Measurements from ENCODE around the gene PROM1. TPM values are rescaled to one million over a fixed set of nuclear protein-coding genes. Genes with fewer than 3 reads are reported as not detected.
A peak's percentile ranks its signal among the peaks of the same experiment; 100 is the strongest.

PROM1 gene
- total RNA-seq, 4 donors from 2014 or later = 3.4 to 9.0 (median 5.0) TPM

- Histone ChIP-seq H3K9me3 (no peaks in the 10 kb centered on the region), H3K27me3 (no peaks in the 10 kb centered on the region), H3K27ac (no peak overlapping the region), H3K36me3 (no peaks in the 10 kb centered on the region), H3K4me3 (no peak overlapping the region), H3K4me1 (no peaks in the 10 kb centered on the region)
- no peak for DNase-seq (ENCODE audit: low spot score in 2 of 2)
- TF ChIP-seq CTCF (IDR thresholded peaks at IDR 0.05) (no peak), POLR2A (IDR thresholded peaks at IDR 0.05) (no peak), POLR2AphosphoS5 (IDR thresholded peaks at IDR 0.05) (no peak), EP300 (IDR thresholded peaks at IDR 0.05) (no peak)
- 54% methylated on average over 4 of the region's 4 CpGs for WGBS
Measured at GRCh38 chr4:16029262-16029661, 54.6 kb downstream of the PROM1 start.

- Histone ChIP-seq H3K4me1 (no peaks in the 10 kb centered on the region), H3K4me3 (no peak overlapping the region), H3K27me3 (no peaks in the 10 kb centered on the region), H3K9me3 (no peaks in the 10 kb centered on the region), H3K27ac (no peak overlapping the region), H3K36me3 (no peaks in the 10 kb centered on the region)
- TF ChIP-seq EP300 (IDR thresholded peaks at IDR 0.05) (no peak), POLR2AphosphoS5 (IDR thresholded peaks at IDR 0.05) (no peak), CTCF (IDR thresholded peaks at IDR 0.05) (no peak), POLR2A (IDR thresholded peaks at IDR 0.05) (no peak)
- 90% methylated on average over 4 of the region's 4 CpGs for WGBS
- no peak for DNase-seq (ENCODE audit: low spot score in 2 of 2)
Measured at GRCh38 chr4:16027626-16028025, 56.2 kb downstream of the PROM1 start.

- no peak for DNase-seq (ENCODE audit: low spot score in 2 of 2)
- no peak overlapping the region for H3K4me3 ChIP-seq
- H3K36me3 ChIP-seq = no peaks in the 10 kb centered on the region
- H3K27me3 ChIP-seq = no peaks in the 10 kb centered on the region
- no peak overlapping the region for H3K27ac ChIP-seq
- no peaks in the 10 kb centered on the region for H3K4me1 ChIP-seq
- no peaks in the 10 kb centered on the region for H3K9me3 ChIP-seq
- TF ChIP-seq EP300 (IDR thresholded peaks at IDR 0.05) (no peak), POLR2A (IDR thresholded peaks at IDR 0.05) (no peak)
- WGBS = 92% methylated on average over 2 of the region's 2 CpGs
Measured at GRCh38 chr4:16027114-16027513, 56.7 kb downstream of the PROM1 start.

- TF ChIP-seq EP300 (IDR thresholded peaks at IDR 0.05) = no peak
- peak; percentile 59 to 60 for TF ChIP-seq CTCF (IDR thresholded peaks at IDR 0.05)
- Histone ChIP-seq H3K4me1 (no peaks in the 10 kb centered on the region), H3K27ac (no peak overlapping the region), H3K4me3 (no peak overlapping the region), H3K36me3 (no peaks in the 10 kb centered on the region), H3K9me3 (no peaks in the 10 kb centered on the region), H3K27me3 (no peaks in the 10 kb centered on the region)
- 34% methylated on average over 5 of the region's 5 CpGs for WGBS
- DNase-seq (ENCODE audit: low spot score in 2 of 2) = no peak
Measured at GRCh38 chr4:16026160-16026761, 57.6 kb downstream of the PROM1 start.

- WGBS = 84% methylated on average over 5 of the region's 5 CpGs
- Histone ChIP-seq H3K9me3 (no peaks in the 10 kb centered on the region), H3K36me3 (no peaks in the 10 kb centered on the region), H3K4me3 (no peak overlapping the region), H3K4me1 (no peaks in the 10 kb centered on the region), H3K27ac (no peak overlapping the region), H3K27me3 (no peaks in the 10 kb centered on the region)
- no peak for DNase-seq (ENCODE audit: low spot score in 2 of 2)
- TF ChIP-seq EP300 (IDR thresholded peaks at IDR 0.05) (no peak), CTCF (IDR thresholded peaks at IDR 0.05) (no peak), POLR2AphosphoS5 (IDR thresholded peaks at IDR 0.05) (no peak), POLR2A (IDR thresholded peaks at IDR 0.05) (no peak)
Measured at GRCh38 chr4:16025268-16025667, 58.6 kb downstream of the PROM1 start.
